CD4-positive, alpha-beta T cell treated with Interferon alpha-2 for 1 hour (primary cell): ENCODE data around the gene OLFML2A.
"Not testable (repeated sequence)": the region's sequence is repeated elsewhere in the genome, so short reads cannot be mapped to it uniquely, and the experiment has no call there.

Source experiments
- DNase-seq, 2 donors: peaks; one replicate each; pipeline ENCODE4 v3.0.0-alpha.2; 2020 to 2022

Gene OLFML2A

DNA sequence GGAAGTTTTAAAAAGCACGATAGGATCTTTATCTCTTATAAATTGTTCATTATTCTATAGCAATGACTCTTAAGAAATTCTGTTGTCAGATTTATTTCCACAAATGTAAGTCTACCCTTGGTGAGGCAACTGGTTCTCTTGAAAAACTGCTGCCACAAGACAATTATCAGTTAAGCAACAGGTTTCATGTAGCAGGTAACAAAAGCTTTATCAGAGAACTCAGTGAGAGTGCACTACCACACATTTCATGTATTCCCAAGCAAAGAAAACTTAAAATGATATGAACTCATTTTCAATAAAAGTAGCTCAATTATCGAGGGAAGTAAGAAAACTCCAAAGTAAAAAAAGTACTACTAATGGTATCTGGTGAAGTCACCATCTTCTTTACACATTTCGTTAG is 15.2 kb upstream of the OLFML2A start:
- no peak for DNase-seq

- DNase-seq, result no peak
These were observed 14.3 kb upstream of the OLFML2A start for GRCh38 chr9:124762633-124763032.

DNA sequence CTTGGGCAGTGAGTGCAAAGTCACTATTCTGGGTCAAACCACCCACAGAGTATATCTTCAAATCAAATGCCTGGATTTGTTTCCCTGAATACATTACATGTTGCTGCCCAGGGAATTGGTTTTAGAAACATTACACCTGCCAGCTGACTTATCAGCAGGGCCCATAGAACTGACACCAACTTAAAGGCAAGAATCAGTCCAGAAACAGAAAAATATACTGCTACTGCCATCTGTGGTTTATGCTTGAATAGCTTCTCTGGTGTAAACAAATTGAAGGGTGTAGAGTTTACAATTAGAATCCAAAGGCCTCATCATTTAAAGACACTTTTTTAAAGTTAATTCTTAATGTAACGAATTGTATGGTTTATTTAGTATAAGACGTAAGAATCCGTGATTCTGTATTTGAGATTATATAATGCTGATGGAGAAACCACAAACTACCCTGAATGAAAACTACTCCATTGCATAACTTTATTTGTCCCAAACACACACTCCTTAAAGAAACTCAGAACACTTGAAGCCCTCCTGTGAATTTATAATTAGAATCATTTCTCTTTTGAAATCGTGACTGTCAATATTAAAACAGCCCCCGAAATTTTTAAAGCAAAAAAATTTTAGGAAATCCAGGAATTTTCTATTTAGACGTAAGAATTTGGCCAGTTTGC is 12.0 kb upstream of the OLFML2A start:
- peak in 1 of 2 donors; percentile 19 for DNase-seq

- DNase-seq, result no peak
These were observed 11.5 kb upstream of the OLFML2A start for GRCh38 chr9:124765439-124765835.

GRCh38 chr9:124766326-124766725 is 10.6 kb upstream of the OLFML2A start:
- no peak for DNase-seq

DNA sequence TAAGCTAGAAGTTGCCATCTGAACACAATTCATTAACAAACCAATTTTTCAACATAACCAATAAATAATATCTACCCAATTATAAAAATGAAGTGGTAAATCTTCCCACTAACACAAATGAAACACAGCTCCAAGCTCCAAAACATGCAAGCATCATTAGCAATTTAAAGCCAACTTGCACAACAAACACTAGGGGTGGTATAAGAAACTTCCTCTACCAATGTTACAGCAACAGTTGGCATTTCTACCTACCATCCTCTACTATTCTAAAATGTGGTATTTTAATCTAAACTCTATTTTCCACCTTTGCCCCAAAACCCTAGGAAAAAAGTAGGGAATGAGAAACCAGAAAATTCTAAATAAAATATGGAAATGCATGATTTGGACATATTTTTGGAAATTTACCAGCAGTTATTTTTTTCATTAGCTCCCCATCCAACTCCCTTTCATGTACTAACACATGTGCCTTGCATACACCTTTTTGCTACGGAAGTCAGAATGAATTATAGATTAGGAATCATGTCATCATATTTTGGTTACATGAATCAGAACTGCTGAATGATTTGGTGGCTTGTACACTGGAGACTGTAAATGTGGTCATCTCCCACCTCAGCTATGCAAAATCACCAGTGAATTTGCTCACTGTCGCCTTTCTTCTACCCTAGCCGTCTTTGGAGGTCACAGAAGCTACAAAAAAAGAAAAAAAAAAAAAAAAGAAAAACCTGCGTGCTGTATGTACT is 9.9 kb upstream of the OLFML2A start:
- no peak for DNase-seq

GRCh38 chr9:124767821-124768220 is 9.1 kb upstream of the OLFML2A start:
- DNase-seq, result no peak

DNA sequence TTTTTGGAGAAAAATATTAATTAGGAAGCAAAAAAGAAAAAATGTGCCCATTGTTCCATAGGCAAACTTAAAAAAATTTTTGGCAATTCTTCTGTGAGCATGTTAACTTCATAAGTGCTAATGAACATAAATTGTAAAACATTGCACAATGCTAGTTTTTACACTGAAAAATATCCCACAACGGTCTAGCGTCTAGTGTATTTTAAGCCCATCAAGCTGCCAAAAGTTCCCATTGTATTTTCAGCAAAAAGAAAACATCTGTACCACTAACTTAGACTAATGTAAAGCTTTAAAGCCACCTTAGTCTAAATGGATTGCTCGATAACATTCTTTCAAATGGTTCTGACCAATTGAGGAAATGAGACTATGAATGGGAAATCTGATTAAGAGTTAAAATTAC is 8.6 kb upstream of the OLFML2A start:
- no peak for DNase-seq

- no peak for DNase-seq
These were observed 8.0 kb upstream of the OLFML2A start for GRCh38 chr9:124768750-124769548.

- peak in 1 of 2 donors; percentile 15 for DNase-seq
These were observed 7.2 kb upstream of the OLFML2A start for GRCh38 chr9:124769549-124770358.

- DNase-seq, result peak; percentile 36 to 50
These were observed 6.4 kb upstream of the OLFML2A start for GRCh38 chr9:124770359-124771020.

DNA sequence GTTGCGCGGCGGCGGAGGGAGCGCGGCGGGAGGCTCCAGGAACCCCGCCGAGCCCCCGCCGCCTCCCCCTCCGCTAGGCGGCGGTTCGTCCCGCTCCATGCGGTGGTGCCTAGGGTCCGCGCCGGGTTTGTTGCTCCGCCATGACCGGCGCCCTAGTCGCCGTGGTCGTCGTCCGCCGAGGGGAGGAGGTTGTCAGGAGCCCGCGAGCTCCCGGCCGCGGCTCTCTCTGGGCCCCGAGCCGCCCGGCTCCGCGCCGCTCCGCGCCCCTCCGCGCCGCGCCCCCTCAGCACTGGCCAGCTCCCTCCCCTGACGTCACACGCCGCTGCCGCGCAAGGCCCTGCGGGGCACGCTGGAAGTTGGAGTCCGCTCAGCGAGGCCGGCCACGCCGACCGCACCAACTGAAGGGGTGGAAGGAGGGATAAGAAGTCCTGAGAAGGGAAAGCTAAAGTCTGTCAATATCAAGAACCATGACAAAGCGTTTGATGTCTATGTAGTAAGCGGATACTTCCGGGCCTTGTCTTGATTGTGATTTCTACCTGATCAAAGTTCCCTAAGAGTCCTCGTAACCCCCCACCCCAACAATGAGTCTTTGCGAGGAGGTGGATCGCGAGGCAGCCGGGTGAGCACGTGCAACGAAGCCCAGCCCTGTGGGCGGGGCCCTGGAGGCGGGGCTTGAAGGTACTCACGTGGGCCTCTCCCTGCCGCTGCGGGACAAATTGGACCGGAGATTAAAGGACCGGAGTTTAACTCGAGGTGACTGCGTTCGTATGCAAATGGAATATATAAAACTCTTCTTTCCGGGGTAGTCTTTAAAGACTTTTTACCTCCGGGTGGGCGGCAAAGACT is 5.7 kb upstream of the OLFML2A start, which contains the start of gene NR6A1:
Gene NR6A1, minus strand, starts transcription at position 291 of the 846 bp plus-strand sequence.
- DNase-seq, result peak; percentile 94 to 95

DNA sequence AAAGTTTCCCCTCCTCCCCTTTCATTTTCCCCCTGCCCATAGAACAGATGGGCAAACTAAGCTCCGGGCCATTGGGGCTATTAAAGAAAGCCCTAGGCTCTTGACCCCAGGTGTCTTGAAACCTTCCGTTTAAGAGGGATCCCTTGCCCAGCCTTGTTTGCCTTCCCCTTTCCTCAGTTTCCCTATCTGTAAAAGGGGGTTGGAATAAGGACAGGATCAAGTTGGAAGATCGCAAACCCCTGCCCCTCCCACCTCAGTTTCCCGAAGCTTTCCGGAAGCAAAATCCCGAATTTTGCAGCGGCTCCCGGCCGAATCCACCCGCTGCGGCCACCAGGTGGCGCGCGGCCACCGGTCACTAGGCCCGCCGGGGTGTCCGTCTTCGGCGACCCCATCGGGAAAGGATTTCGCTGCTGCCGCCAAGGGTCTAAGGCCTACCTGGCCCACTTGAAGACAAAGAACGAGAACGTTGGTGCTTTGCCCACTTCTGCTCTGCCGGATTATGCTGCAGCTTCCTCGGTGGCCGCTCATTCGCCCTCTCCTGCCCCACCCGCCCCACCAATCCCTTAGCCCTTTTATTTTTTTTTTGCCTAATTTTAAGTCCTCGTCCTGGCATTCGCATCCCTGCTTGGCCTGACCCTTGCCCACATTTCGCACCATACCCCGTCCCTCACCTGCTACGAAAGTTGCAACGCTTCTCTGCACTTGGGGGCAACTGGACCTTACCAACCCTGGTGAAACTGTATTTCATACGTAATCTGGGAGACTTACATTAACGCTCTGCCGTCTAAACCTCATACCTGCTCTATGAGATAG is 4.9 kb upstream of the OLFML2A start:
- DNase-seq, result peak in 1 of 2 donors; percentile 38

DNA sequence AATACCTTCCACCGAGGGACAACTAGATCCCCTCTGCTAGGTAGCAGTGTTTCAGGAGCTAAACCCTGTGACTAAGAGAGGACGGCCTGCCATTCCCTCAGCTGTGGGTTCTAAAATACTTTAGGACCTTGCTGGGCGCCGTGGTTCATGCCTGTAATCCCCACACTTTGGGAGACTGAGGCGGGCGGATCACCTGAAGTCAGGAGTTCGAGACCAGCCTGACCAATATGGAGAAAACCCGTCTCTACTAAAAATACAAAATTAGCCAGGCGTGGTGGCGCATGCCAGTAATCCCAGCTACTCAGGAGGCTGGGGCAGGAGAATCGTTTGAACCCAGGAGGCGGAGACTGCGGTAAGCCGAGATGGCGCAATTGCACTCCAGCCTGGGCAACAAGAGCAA is 4.1 kb upstream of the OLFML2A start:
- not testable (repeated sequence) for DNase-seq

GRCh38 chr9:124773473-124774128 is 3.3 kb upstream of the OLFML2A start:
- DNase-seq, result no peak

GRCh38 chr9:124774129-124774978 is 2.6 kb upstream of the OLFML2A start:
- DNase-seq, result peak; percentile 80 to 86

- no peak for DNase-seq
These were observed 347 bp upstream of the OLFML2A start for GRCh38 chr9:124776618-124776953.

DNA sequence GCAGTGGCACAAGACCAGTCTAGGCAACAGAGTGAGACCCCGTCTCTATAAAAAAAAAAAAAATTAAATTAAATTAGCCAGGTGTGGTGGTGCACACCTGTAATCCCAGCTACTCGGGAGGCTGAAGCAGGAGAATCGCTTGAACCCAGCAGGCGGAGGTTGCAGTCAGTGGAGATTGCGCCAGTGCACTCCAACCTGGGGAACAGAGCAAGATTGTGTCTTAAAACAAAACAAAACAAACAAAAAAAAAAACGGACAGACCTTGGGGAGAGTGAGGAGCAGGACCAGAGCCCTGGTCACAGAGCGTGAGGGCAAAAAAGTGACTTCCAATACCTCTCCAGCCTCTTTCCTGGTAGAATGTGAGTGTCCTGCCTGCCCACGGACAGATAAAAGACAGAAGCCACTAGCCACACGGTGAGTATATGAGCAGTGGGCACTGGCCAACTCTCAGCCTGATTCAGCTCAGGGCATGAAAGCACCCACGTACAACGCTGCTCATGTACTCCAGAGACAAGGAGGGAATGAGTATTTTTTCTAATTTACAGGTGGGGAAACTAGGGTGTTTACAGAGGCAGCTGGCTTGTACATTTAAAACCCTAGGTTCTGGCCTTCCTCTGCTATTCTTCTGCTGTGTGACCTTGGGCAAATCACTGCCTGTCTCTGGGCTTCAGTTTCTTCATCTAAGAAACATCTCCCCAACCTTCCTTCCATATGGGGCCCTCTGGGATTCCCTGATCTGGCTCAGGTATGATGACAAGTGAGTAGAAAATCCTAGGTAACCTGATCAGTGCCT is 1.8 kb downstream of the OLFML2A start:
- no peak for DNase-seq
